OCI-LY7 (cell line): Measurements from ENCODE around the gene NT5C3A. TPM values are rescaled to one million over a fixed set of nuclear protein-coding genes. Genes with fewer than 3 reads are reported as not detected.
A peak's percentile ranks its signal among the peaks of the same experiment; 100 is the strongest.
"Not testable (repeated sequence)": the region's sequence is repeated elsewhere in the genome, so short reads cannot be mapped to it uniquely, and the experiment has no call there.

Source experiments
- BruUV-seq: library from RNA; stranded (reverse); fragments of 400-500 nt; replicated peaks from 2 replicates; lab custom pipeline; 2021; lab: Mats Ljungman, UMichigan
- CTCF ChIA-PET: fragments of 300-600 bp; sonication (Branson Sonifier 250); formaldehyde crosslinking; loops from one replicate; lab custom pipeline; 2022; ENCODE audit warnings: antibody characterized with exemption; ENCODE audit not compliant: unreplicated experiment; lab: Charles Lee
- POLR2A ChIA-PET: fragments of 300-600 bp; sonication (Branson Sonifier 250); formaldehyde crosslinking; loops from one replicate; lab custom pipeline; 2022; ENCODE audit warnings: antibody characterized with exemption; lab: Charles Lee
- DNase-seq: peaks from one replicate; pipeline ENCODE4 v3.0.0-alpha.2; 2015; ENCODE audit warnings: low spot score
- H2AFZ ChIP-seq: fragments of 200-600 bp; sonication (generic), shearing (Covaris generic); 2 replicates; pipeline ENCODE4 v1.6.1; 2014; ENCODE audit warnings: mild to moderate bottlenecking, antibody characterized with exemption, low read length, moderate library complexity
- H3K27ac ChIP-seq: fragments of 200-600 bp; sonication (generic); 2 replicates; pipeline ENCODE4 v1.5.1; 2014; ENCODE audit warnings: mixed run types, low read depth, mild to moderate bottlenecking, moderate library complexity, low read length, inconsistent platforms; ENCODE audit not compliant: poor library complexity, severe bottlenecking
- H3K36me3 ChIP-seq: fragments of 200-600 bp; sonication (generic); 2 replicates; pipeline ENCODE4 v1.6.1; 2014; ENCODE audit warnings: mild to moderate bottlenecking, antibody characterized with exemption, low read length, moderate library complexity, mixed read lengths; ENCODE audit not compliant: insufficient read depth
- H3K4me1 ChIP-seq: fragments of 200-600 bp; sonication (generic); 2 replicates; pipeline ENCODE4 v1.5.1; 2014; ENCODE audit warnings: mild to moderate bottlenecking, low read length; ENCODE audit not compliant: insufficient read depth, poor library complexity, severe bottlenecking
- H3K4me2 ChIP-seq: fragments of 200-600 bp; sonication (generic); 2 replicates; pipeline ENCODE4 v1.6.1; 2014; ENCODE audit warnings: mild to moderate bottlenecking, low read length
- H3K4me3 ChIP-seq: fragments of 200-600 bp; sonication (generic); 2 replicates; pipeline ENCODE4 v1.5.1; 2014; ENCODE audit warnings: mild to moderate bottlenecking, low read depth, low read length; ENCODE audit not compliant: poor library complexity, severe bottlenecking
- H3K79me2 ChIP-seq: fragments of 200-600 bp; sonication (generic); 2 replicates; pipeline ENCODE4 v1.6.1; 2016; ENCODE audit warnings: low read depth, mild to moderate bottlenecking, low read length, moderate library complexity, mixed read lengths; ENCODE audit not compliant: insufficient read depth
- H3K9me2 ChIP-seq: fragments of 200-600 bp; sonication (generic); 2 replicates; pipeline ENCODE4 v1.6.1; 2016; ENCODE audit warnings: mild to moderate bottlenecking, low read length, mixed read lengths; ENCODE audit not compliant: insufficient read depth
- H3K9me3 ChIP-seq: fragments of 200-600 bp; sonication (generic); 2 replicates; pipeline ENCODE4 v1.6.1; 2014; ENCODE audit warnings: mild to moderate bottlenecking, mixed run types, low read length, mixed read lengths
- H4K20me1 ChIP-seq: fragments of 200-600 bp; sonication (generic); 2 replicates; pipeline ENCODE4 v1.6.1; 2014; ENCODE audit warnings: mild to moderate bottlenecking, antibody characterized with exemption, low read length, moderate library complexity, mixed read lengths; ENCODE audit not compliant: insufficient read depth
- EZH2phosphoT487 ChIP-seq: fragments of 200-600 bp; sonication (generic); IDR thresholded peaks from 2 replicates; pipeline ENCODE4 v1.6.1; 2018; ENCODE audit warnings: low read depth, borderline replicate concordance, mild to moderate bottlenecking, mixed run types, antibody characterized with exemption, low read length, moderate library complexity, mixed read lengths
- intact Hi-C: fragments of 100-400 bp; cut with micrococcal nuclease; formaldehyde crosslinking; loops from one replicate; pipeline ENCODE4 v1.10.0; 2022; ENCODE audit not compliant: unreplicated experiment
- total RNA-seq, 2 experiments: library from RNA; depleted of rRNA in 1 of 2; stranded (reverse); fragments of >200 nt in 1 of 2; shearing (Covaris generic) in 1 of 2; gene quantifications; 2 replicates each; pipeline ENCODE4 v1.2.3, GENCODE V29; 2014 to 2022
- TF ChIP-seq, protein P1 (sequence below): fragments of 200-600 bp; sonication (generic); conservative IDR thresholded peaks from 2 replicates; pipeline ENCODE4 v1.5.1; 2014; ENCODE audit warnings: mild to moderate bottlenecking, antibody characterized with exemption, low read length, moderate library complexity, mixed read lengths

Gene NT5C3A
- total RNA-seq, 2 experiments from 2014 or later: 37.1 to 62.4 TPM

DNA sequence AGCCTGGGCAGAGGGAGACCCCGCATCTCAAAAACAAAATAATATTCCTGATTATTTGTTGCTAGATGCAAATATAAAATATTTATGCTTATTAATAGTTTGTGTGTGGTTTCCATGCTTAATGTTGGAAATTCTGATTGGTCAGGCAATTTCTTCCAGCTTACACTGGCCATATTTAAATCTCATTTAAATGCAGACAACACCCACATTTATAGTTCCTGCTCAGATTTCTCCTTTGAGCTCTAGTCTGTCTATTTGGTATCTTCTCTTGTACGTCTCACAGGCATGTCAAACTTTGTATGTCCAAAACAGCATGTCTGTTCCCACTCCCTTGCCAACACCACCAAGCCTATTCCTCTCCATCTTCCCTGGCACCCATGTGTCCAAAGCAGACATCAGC is 52.8 kb downstream of the NT5C3A start:
- POLR2A ChIA-PET: no interaction called here
- H3K27ac ChIP-seq: no peak overlapping the region
- H3K36me3 ChIP-seq: peaks cover 43% of the 10 kb centered on the region
- CTCF ChIA-PET: no interaction called here
- H3K4me1 ChIP-seq: no peaks in the 10 kb centered on the region
- no peaks in the 10 kb centered on the region for H3K9me3 ChIP-seq
- no peaks in the 10 kb centered on the region for H4K20me1 ChIP-seq
- DNase-seq: no peak
- BruUV-seq: TSS peak; percentile 4
- intact Hi-C loops: no loop called here
- H3K79me2 ChIP-seq: no peaks in the 10 kb centered on the region
- no peak overlapping the region for H3K4me2 ChIP-seq
- H2AFZ ChIP-seq: no peak overlapping the region
- no peaks in the 10 kb centered on the region for H3K9me2 ChIP-seq
- TF ChIP-seq, protein P1, sequence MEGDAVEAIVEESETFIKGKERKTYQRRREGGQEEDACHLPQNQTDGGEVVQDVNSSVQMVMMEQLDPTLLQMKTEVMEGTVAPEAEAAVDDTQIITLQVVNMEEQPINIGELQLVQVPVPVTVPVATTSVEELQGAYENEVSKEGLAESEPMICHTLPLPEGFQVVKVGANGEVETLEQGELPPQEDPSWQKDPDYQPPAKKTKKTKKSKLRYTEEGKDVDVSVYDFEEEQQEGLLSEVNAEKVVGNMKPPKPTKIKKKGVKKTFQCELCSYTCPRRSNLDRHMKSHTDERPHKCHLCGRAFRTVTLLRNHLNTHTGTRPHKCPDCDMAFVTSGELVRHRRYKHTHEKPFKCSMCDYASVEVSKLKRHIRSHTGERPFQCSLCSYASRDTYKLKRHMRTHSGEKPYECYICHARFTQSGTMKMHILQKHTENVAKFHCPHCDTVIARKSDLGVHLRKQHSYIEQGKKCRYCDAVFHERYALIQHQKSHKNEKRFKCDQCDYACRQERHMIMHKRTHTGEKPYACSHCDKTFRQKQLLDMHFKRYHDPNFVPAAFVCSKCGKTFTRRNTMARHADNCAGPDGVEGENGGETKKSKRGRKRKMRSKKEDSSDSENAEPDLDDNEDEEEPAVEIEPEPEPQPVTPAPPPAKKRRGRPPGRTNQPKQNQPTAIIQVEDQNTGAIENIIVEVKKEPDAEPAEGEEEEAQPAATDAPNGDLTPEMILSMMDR: no peak
- TF ChIP-seq EZH2phosphoT487: no peak
- no peak overlapping the region for H3K4me3 ChIP-seq

DNA sequence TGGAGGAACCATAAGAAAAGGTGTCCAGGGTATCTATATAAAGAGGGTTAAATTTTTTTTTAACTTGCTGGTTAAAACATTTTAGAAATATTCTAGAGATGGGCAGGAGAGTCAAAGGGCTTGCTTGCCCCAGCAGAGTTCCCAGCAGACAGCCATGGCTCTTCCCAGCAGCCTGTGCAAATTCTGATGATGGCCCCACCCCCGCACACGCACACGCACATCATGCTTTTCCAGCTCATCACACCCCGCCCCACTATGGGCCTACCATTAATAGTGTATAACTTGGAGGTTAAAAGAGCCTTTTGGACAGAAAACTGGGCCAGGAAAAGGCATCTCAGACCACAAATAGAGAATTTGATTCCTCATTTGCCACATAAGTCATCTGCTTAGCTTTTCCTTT is 56.9 kb downstream of the NT5C3A start:
- H3K4me3 ChIP-seq, H3K36me3 ChIP-seq, DNase-seq, H2AFZ ChIP-seq, H3K4me2 ChIP-seq, POLR2A ChIA-PET, H3K9me3 ChIP-seq, intact Hi-C loops, H3K9me2 ChIP-seq, CTCF ChIA-PET, BruUV-seq, H3K27ac ChIP-seq, H3K4me1 ChIP-seq, H4K20me1 ChIP-seq, H3K79me2 ChIP-seq: not testable (repeated sequence)

DNA sequence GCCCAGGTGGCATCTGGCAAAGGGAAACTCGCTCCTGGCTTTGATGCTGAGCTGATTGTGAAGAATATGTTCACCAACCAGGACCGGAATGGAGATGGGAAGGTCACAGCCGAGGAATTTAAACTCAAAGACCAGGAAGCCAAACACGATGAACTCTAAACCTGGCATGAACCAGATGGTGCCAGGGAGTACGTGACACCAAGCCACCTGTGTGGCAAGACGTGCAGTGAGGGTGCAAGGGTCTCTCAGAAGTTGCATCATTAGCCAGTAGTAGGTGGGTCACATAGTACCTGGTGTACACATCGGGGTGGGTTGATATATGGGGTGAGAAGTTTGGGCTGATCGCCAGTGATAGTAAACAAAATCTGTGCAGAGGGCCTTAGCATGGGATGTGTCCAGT is 57.4 kb downstream of the NT5C3A start:
- POLR2A ChIA-PET, H4K20me1 ChIP-seq, H3K79me2 ChIP-seq, BruUV-seq, H2AFZ ChIP-seq, CTCF ChIA-PET, H3K4me1 ChIP-seq, H3K9me3 ChIP-seq, H3K4me3 ChIP-seq, H3K36me3 ChIP-seq, DNase-seq, H3K9me2 ChIP-seq, H3K4me2 ChIP-seq, H3K27ac ChIP-seq, intact Hi-C loops: not testable (repeated sequence)

DNA sequence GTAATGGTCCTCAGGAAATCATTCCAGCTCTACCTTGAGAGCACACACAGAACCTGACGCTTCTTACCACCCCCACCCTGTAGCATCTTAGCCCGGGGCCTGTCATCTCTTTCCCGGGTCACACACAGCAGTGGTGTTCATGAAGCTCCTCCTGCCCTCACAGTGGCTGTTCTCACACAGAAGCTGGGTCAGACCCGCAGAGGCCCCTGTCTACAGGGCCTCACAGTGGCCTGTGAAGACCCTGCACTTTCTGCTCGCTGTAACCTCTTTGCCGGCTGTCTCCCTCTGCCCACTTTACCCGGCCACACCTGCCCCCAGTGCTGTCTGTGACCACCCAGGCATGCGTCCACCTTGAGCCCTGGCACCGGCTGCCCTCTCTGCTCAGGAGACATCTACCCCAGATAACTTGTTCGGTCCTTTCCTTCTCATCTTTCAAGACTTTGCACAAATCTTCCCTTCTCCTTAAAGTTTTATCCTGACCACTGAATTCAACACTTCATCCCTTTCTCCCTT is 58.4 kb downstream of the NT5C3A start:
- CTCF ChIA-PET: interaction anchor here (0.6 kb wide), 1 partner anchor 113 kb away, joined by 4 read pairs; the partner anchor contains the start of gene KBTBD2
- DNase-seq, H2AFZ ChIP-seq, BruUV-seq, H3K4me3 ChIP-seq, H3K4me2 ChIP-seq, POLR2A ChIA-PET, H3K79me2 ChIP-seq, H4K20me1 ChIP-seq, H3K4me1 ChIP-seq, intact Hi-C loops, H3K9me3 ChIP-seq, H3K36me3 ChIP-seq, H3K27ac ChIP-seq, H3K9me2 ChIP-seq: not testable (repeated sequence)

DNA sequence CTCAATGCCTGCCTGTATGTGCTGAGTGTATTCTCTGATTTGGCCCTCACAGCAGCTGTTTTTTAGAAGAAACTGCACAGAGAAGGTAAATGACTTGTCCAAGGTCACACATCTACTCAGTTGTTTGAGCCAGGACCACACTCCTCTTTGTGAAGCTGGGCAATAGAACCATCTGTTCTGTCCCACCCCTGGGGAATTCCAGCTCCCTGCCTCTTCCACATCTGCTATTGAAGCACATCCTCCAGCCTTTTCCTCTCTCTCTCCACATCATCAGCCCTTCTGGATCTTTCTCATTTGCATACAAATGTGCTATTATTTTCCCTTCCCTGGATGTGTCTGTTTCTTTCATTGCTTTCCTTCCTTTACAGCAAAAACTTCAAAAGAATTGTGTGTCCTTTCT is 59.5 kb downstream of the NT5C3A start:
- H3K4me3 ChIP-seq, POLR2A ChIA-PET, intact Hi-C loops, H2AFZ ChIP-seq, BruUV-seq, H4K20me1 ChIP-seq, DNase-seq, H3K36me3 ChIP-seq, H3K27ac ChIP-seq, CTCF ChIA-PET, H3K4me1 ChIP-seq, H3K79me2 ChIP-seq, H3K9me3 ChIP-seq, H3K9me2 ChIP-seq, H3K4me2 ChIP-seq: not testable (repeated sequence)

DNA sequence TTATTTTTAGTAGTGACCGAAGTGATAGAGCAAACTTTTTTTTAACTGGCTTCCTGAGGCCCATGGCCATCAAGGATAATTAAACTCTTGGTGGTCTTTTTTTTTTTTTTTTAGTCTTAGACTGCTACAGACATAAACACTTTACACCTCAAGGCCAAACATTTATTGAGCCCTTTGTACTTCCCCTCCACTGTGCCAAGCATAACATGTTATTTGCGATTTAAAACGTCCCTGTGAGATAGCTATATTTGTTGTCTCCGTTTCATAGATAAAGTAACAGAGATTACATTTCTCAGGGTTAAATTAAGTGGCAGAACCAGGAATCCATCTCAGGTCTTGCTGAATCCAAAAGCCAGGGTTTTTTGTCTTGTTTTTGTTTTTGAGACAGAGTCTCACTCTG is 63.2 kb downstream of the NT5C3A start:
- H3K4me3 ChIP-seq, H4K20me1 ChIP-seq, H3K9me2 ChIP-seq, H3K79me2 ChIP-seq, H3K9me3 ChIP-seq, intact Hi-C loops, H2AFZ ChIP-seq, POLR2A ChIA-PET, H3K4me1 ChIP-seq, BruUV-seq, H3K27ac ChIP-seq, H3K36me3 ChIP-seq, CTCF ChIA-PET, H3K4me2 ChIP-seq, DNase-seq: not testable (repeated sequence)
